HG03025 (cell line): ENCODE measurements around the gene FAM181A.
A peak's percentile ranks its signal among the peaks of the same experiment; 100 is the strongest.

ENCODE experiments used
- ATAC-seq: cut with Tn5 transposase; IDR thresholded peaks from one replicate; pipeline ENCODE4 v1.9.1; 2021; ENCODE audit warnings: mild to moderate bottlenecking, moderate library complexity; ENCODE audit not compliant: unreplicated experiment, low FRiP score

The FAM181A gene

GRCh38 chr14:93946541-93947090, 19.5 kb downstream of the FAM181A start:
- ATAC-seq: no peak

GRCh38 chr14:93947282-93947681, 20.1 kb downstream of the FAM181A start:
- no peak for ATAC-seq

DNA sequence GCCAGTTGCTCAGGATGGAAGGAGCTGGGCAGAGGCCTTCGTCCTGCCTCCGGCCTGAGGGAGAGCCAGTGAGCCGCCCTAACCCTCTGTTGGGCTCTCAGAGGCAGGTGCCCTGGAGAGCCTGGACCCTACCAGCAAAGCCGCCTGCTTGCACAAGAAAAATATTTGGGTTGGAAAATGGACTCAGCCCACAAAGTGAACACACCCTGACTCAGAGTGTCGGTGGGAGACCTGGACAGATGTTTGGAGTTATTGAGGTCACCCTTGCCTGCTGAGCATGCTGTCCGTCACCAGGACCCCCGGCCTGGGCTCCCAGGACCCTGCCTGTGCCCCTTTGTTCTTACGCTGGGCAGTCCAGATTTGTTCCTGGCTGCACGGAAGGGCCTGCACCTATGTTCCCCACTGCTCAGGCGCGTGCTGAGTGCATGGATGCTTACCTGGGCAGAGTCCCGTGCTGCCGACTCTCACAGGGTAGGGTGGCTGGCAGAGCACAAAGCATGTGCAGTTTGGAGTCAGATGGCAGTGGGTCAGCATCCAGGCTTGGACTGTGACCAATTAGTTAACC, 22.4 kb downstream of the FAM181A start:
- no peak for ATAC-seq

DNA sequence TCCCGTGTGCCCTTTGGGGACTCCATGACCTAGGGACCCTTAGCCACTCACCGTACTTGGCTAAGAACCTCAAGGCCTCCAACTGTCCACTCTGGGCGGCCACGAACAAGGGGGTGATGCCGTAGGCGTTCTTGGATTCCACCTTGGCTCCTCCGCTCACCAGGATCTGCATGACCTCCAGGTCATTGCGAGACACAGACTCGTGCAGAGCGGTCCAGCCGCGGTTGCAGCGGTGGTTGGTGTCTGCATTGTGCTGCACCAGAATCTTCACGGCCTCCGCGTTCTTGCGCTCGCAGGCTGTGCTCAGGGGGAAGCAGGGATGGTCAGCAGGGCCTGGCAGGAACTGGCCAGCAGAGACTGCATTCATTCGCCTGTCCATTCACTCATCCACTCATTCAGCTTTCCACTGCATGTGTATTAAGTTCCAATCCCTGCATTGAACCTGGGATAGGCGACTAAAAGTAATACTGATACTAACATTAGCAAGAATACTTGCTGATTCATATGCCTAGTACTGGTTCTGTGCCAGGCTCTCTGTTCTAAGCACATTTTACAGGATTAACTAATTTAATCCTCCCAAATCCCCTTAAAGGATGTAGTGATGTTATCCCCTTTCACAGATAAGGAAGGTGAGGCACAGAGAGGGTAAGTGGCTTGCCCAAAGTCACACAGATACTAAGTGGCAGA, 23.9 kb downstream of the FAM181A start:
- ATAC-seq: no peak

DNA sequence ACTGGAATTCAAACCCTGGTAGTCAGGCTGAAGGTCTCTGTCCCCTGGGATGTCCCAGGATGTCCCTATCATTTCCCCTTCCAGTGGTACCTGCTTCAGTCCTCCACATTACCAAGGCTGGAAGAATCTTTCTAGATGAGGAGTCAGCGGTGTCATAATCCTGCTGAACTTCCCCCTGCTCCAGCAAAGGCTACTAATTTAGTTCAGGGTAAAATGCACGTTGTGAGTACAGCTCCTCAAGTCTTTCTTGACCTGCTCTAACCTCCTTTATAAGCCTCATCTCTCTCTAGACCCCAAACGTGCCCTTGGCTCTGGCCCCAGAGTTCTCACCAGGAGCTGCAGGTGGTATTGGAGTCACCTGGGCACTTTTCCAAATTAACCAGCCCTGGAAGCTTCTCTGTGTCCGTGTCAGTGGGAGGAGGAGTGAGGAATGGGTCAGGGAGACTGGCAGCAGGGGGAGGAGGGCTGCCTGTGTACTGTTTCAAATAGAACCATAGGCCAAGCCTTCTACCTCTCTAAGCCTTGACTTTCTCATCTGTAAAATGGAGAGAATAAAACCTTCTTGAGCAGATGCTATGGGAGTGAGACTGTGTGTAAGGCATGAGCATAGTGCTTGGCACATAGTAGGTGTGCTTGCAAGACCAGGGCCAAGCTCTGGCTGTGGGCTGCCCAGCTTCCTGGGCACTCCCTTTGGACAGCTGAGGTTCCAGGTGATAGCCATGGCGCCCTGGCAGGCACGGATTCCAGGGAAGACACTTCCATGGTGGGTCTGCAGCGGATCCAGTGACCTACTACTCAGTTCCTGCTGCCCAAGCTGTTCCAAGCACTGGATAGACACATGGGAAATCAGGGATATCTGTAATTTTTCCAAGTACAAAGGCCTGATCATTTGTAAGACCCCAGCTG, 24.7 kb downstream of the FAM181A start:
- ATAC-seq: no peak

GRCh38 chr14:93952829-93953228, 25.7 kb downstream of the FAM181A start:
- no peak for ATAC-seq

DNA sequence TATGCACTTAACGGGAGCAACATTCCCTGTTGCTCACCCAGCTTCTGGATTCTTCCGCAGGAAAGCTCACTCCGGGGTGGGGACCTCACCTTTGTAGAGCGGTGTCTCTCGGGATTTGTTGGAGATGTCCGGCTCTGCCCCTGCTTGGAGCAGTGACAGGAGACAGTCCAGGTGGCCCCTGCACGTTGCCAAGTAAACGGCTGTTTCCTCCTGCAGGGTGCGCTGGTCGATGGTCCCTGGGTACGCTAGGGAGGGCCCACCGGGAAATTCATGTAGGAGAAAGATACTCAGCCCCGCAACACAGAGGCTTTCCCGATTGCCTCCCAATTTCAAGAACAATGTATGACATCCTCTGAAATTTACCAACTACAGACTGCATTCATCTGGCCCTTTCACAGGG, 26.1 kb downstream of the FAM181A start:
- ATAC-seq: no peak

GRCh38 chr14:93953739-93954515, 26.8 kb downstream of the FAM181A start:
- no peak for ATAC-seq

GRCh38 chr14:93954516-93954830, 27.3 kb downstream of the FAM181A start:
- no peak for ATAC-seq

DNA sequence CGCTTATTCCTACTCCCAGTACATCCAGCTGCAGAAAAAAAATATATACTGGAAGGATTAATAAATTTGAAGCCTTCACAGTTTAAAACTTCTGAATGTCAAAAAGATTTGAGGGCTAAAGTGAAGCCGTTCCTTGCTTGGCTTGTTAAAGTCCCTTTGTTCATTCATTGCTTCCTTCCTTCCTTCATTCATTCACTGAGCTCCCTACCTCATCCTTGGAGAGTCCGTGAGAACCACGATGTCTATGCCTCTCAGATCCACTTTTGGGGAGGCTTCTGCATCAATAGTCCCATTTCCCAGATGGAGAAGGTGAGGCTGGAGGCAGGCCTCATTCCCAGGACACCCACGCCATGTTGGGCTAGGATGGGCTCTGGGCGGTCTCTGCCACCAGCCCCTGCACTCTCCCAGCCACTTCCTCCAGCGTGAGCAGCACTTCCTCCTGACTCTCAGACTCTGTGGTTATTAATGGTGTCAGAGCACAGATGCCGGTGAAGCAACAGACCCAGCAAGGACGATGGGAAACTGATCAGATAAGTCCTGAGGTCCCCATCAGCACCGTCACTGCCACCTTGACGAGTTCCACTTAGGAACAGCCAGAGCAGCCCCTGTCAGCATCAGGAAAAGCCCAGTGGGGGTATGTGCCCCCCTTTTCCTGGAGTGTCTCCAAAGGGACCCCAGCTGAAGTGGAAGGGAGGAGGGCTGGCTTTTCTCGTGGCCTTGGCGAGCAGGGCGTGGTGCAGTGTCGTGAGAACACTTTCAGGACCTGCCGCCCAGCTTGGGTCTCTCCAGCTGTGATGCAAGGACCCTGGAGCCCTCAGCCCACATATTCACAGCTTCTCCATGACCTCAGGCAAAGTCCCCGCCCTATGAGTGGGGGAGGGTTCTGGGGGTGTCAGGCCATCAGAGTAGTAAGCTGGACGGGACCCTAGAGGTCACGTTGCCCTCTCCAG, 28.0 kb downstream of the FAM181A start:
- no peak for ATAC-seq

- no peak for ATAC-seq
Measured at GRCh38 chr14:93955850-93956481, 28.8 kb downstream of the FAM181A start.

DNA sequence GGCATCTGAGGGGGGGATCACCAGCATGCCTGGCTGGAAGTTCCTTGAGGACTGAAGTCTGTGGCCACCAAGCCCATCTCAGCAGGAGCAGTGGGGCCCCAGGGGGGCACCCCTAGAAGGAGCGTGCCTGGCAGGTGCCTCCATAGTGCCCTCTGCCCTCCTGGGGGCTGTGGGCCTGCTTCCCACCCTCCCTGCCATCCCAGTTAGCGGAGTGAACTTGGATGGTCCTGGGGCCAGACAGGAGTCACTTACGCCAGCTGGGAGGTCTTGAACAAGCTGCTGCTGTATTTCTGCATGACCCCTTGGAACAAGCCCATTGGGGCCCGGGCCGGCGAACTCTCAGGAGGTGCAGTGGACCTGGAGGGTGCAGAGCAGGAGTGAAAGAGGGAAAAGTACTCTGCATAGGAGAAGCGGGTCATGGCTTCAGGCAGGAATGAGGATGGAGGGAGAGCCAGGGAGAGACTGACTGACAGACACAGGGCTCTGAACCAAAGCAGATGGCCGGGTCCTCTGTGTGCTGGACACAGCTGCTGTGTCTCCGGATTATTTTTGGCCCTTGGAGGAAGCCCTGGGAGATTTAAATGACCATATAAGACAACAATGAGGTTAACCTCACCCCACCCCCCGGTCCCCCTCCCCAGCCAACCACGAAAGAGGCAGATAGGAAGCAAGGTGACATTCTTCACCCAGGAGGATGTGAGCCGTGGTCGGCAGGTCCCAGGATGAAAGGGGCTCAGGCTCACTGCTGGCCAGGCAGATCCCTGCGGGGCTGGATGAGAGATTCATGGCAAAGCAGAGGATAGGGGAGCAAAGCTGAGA, 29.6 kb downstream of the FAM181A start:
- ATAC-seq: no peak

GRCh38 chr14:93957333-93957710, 30.2 kb downstream of the FAM181A start:
- ATAC-seq: no peak

DNA sequence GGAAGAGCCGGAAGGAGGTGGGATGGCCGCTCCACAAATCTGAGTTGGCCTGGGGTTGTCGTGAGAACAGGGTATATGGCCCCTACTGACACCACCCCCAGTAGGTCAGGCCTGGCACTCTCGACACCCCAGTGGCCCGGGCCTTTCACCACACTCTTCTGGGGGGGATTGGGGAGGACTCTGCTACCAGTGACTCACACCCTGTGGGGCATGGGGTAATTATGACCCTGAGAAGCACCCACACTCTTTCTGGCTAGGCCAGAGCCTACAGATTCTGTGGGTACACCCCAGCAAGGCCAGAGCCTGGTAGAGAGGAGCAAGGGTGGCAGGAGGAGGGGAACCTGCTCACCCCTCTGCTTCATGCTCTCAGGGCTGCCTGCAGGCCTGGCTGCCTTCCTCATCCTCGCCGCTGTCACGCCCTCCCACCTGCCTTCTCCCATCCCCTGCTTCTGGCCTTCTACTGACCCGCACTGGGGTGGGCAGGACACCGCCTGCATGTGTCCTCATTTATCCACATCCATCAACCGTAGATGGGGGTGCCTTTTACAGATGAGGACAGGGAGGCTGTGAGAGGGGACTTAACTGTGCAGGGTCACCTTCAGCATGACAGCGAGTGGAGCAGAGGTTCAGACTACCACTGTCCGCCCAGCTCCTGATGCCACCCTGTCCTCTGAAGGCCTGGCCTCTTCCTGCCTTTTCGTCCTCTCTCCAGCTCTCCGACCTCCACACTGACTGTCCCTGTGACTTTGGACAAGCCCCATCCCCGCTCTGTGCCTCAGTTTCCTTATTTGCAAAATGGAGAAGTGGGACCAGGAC, 30.8 kb downstream of the FAM181A start:
- no peak for ATAC-seq

DNA sequence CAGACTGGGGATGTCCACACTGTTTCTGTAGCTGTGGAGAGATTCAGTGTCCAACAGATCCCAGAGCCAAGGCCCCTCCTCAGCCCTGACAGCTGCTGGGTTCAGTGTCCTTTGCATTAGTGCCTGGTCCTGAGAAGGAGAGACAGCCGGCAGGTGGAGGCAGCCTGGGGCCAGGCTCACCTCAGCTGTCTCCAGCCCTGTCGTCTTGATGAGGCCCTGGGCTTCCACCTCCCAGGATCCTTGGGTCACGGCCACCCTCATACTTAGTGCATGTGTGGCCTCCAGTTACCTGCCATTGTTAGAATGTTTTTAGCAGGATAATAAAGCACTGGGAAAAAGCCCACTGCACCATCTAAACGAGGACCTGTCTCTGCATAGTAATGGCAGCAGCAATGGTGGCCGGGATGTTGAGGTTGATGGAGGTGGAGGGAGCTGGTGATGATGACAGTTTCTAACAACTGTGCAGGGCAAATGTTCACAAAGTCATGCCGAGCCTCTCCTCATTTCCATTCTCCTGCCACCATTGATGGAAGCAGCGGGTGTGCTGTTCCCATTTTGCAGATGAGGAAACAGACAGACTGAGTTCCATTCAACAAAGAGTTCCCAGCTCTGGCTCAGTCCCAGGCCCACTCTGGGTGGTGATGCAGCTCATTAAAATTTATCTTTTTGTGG, 31.6 kb downstream of the FAM181A start:
- ATAC-seq: no peak

DNA sequence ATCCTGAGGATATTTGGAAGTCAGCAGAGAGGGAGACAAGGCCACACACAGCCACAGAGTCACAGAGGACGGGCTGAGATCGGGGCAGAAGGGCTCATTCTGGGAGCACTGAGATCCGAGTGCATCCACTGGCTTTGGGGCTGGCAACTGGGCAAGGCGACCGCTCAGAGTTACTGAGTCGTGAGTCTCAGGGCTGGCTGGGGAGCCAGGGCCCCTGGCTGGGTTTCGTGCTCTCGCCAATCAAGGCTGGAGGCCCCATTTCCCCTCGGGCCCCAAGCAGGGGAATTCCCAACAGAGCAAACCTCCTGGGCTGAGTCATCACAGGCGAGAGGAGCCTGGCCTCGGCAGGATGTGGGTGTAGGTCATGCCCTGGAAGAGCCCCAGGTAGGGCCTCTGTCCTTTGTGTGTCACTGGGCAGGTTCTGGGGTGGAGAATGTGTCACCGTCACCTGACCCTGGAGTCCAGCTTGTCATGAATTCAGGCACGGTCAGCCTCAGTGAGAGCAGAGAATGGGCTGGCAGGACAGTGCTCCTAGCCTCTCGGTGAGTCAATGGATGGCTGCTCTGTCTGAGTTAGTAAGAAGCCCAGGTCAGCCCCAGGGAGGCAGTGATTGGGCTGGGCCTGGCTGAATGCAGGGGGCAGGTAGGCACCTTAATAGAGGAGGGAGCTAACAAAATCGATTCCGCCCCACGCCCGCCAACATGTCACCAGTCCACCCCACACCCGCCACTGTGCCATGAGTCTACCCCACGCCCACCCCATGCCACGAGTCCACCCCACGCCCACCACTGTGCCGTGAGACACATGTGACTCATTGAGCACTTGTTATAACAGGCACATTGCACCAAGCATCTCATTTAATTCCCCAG, 32.3 kb downstream of the FAM181A start:
- ATAC-seq: peak; percentile 50
